ENCODE data around the gene IFNAR1.

DNA sequence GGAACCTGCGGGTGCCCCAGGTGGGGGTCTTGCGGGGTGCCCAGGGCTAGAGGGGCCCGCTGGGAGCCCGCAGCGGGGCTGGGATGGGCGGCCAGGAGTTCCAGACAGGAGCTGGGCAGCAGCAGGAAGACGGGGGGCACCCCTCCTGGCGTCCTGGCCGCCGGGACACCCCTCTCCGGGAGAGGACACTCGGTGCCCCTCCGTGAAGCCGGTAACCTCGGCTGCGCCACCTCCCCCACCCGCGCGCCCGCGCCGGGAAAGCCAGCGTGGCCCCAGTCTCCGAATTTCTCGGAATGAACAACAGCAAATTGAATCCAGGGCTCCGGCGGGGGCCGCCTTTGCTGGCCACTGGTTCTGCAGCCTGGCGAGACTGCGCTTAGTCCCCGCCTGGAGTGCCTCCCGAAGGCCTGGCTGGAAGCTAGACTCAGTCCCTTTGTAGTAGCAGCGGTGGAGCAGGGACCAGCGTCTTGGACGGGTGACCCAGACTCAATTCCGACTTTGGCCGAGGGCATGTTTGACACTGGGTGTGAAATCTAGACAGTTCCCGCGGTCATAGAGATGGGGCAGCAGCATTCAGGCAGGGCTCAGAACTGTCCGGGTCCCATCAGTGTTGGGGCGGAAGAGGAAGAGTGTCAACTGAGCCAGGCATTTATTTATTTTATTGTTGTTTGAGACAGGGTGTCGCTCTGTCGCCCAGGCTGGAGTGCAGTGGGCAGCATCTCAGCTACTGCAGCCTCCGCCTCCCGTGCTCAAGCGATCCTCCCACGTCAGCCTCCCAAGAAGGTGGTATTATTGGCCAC, 79.2 kb downstream of the IFNAR1 start:
- no peak for TF ChIP-seq EZH2 (IDR thresholded peaks at IDR 0.05; ENCODE audit: borderline replicate concordance)
- TF ChIP-seq, protein P1, sequence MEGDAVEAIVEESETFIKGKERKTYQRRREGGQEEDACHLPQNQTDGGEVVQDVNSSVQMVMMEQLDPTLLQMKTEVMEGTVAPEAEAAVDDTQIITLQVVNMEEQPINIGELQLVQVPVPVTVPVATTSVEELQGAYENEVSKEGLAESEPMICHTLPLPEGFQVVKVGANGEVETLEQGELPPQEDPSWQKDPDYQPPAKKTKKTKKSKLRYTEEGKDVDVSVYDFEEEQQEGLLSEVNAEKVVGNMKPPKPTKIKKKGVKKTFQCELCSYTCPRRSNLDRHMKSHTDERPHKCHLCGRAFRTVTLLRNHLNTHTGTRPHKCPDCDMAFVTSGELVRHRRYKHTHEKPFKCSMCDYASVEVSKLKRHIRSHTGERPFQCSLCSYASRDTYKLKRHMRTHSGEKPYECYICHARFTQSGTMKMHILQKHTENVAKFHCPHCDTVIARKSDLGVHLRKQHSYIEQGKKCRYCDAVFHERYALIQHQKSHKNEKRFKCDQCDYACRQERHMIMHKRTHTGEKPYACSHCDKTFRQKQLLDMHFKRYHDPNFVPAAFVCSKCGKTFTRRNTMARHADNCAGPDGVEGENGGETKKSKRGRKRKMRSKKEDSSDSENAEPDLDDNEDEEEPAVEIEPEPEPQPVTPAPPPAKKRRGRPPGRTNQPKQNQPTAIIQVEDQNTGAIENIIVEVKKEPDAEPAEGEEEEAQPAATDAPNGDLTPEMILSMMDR (IDR thresholded peaks at IDR 0.05; ENCODE audit: poor library complexity) = no peak
- no peak for TF ChIP-seq EZH2phosphoT487 (IDR thresholded peaks at IDR 0.05; ENCODE audit: low read depth, severe bottlenecking, unreplicated experiment)

All from hepatocyte (in vitro differentiated cells).